ENCODE data around the gene ITGA3. TPM values are rescaled to one million over a fixed set of nuclear protein-coding genes. Genes with fewer than 3 reads are reported as not detected.

Gene ITGA3
- total and polyA plus RNA-seq, 2 of the 13 experiments (the other 11 are each of a cell fraction or from before 2014, with no cell fraction given): 0.48 to 0.69 TPM

DNA sequence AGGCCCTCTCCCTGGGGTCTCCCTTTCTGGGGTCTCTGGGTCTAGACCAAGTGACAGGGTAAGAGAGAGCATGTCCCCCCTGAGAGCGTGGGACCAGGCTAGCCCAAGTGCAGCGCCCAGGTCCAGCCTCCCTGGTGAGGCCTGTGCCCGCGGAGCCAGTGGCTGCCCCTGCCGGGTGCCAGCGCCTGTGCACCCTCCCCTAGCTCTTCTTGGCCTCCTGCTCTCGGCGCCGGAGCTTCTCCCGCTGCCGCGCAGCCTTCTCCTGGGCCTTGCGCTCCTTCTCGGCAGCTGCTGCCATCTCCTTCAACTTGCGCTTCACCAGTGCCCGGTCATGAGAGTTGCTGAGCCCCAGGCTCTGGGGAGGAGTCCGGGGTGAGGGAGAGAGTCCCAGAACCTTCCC is 56.8 kb downstream of the ITGA3 start:
- ATAC-seq (no peak), DNase-seq (ENCODE audit: low spot score) (no peak), FAIRE-seq (no peak)
- ChIA-PET CTCF (ENCODE audit: low intra/inter-chr PET ratio, low total read pairs) (no interaction called here), POLR2A (interaction anchor here (1.3 to 2.9 kb wide), 5 partner anchors 11 to 226 kb away, joined by 3 to 32 read pairs (median 6); partner anchors contain the start of gene SAMD14)
- no TSS peak for BruUV-seq (replicated peaks)
- intact Hi-C loops (cut with micrococcal nuclease; ENCODE audit: unreplicated experiment): no loop called here
- Histone ChIP-seq H3K27ac (ENCODE audit: extremely low read length, insufficient read depth, low read length) (peak overlapping the region; percentile 46), H3K27me3 (ENCODE audit: control insufficient read depth in 1 of 2, insufficient read depth in 2 of 2, low read length in 2 of 2) (peaks cover 0 to 14% of the 10 kb centered on the region in 2 experiments; a peak in 3 of 5 replicates), H3K4me3 (replicated peaks in 1 of 3; ENCODE audit: insufficient read depth in 1 of 3, low read depth in 2 of 3, low read length in 3 of 3) (no peak overlapping the region), H3K9me3 (ENCODE audit: low read length) (no peaks in the 10 kb centered on the region), H4K20me1 (ENCODE audit: insufficient read depth, low read length) (no peaks in the 10 kb centered on the region), H2AFZ (ENCODE audit: low read length) (no peak overlapping the region), H3K9ac (ENCODE audit: insufficient read depth, low read depth, low read length) (peak overlapping the region; percentile 55), H3K79me2 (ENCODE audit: insufficient read depth, low read length) (no peaks in the 10 kb centered on the region), H3K36me3 (replicated peaks in 1 of 2; ENCODE audit: control insufficient read depth in 1 of 2, insufficient read depth in 2 of 2, low read length in 2 of 2) (no peaks in the 10 kb centered on the region), H3K4me2 (ENCODE audit: low read depth, low read length) (peak overlapping the region; percentile 70), H3K4me1 (ENCODE audit: insufficient read depth, low read length) (peaks cover 69% of the 10 kb centered on the region)
- in situ Hi-C loops (cut with HindIII; ENCODE audit: extremely low pct_ligation_motif_present, low pct_unique_long_range_greater_than_20kb): no loop called here
- 77% methylated on average over 17 of the region's 17 CpGs for WGBS (ENCODE audit: low lambda C conversion rate)
- TF ChIP-seq ZNF747 (CRISPR knock-in tag; IDR thresholded peaks at IDR 0.05; ENCODE audit: borderline replicate concordance): 0 out of 2 replicates have a peak, but pooled peaks have one; percentile 4
- TF ChIP-seq, protein P1, sequence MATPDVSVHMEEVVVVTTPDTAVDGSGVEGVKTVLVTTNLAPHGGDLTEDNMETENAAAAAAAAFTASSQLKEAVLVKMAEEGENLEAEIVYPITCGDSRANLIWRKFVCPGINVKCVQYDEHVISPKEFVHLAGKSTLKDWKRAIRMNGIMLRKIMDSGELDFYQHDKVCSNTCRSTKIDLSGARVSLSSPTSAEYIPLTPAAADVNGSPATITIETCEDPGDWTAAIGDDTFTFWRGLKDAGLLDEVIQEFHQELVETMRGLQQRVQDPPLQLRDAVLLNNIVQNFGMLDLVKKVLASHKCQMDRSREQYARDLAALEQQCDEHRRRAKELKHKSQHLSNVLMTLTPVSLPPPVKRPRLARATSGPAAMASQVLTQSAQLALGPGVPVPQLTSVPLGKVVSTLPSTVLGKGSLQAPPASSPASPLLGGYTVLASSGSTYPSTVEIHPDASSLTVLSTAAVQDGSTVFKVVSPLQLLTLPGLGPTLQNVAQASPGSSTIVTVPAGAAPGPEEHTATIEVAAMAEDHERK (CRISPR knock-in tag; IDR thresholded peaks at IDR 0.05; ENCODE audit: low read depth): no peak
- no peak for TF ChIP-seq ZBTB25 (CRISPR knock-in tag; IDR thresholded peaks at IDR 0.05)
- no peak for TF ChIP-seq ZNF788 (CRISPR knock-in tag; IDR thresholded peaks at IDR 0.05; ENCODE audit: borderline replicate concordance)
- TF ChIP-seq ZNF550 (CRISPR knock-in tag; IDR thresholded peaks at IDR 0.05; ENCODE audit: borderline replicate concordance): no peak
- TF ChIP-seq, protein P2, sequence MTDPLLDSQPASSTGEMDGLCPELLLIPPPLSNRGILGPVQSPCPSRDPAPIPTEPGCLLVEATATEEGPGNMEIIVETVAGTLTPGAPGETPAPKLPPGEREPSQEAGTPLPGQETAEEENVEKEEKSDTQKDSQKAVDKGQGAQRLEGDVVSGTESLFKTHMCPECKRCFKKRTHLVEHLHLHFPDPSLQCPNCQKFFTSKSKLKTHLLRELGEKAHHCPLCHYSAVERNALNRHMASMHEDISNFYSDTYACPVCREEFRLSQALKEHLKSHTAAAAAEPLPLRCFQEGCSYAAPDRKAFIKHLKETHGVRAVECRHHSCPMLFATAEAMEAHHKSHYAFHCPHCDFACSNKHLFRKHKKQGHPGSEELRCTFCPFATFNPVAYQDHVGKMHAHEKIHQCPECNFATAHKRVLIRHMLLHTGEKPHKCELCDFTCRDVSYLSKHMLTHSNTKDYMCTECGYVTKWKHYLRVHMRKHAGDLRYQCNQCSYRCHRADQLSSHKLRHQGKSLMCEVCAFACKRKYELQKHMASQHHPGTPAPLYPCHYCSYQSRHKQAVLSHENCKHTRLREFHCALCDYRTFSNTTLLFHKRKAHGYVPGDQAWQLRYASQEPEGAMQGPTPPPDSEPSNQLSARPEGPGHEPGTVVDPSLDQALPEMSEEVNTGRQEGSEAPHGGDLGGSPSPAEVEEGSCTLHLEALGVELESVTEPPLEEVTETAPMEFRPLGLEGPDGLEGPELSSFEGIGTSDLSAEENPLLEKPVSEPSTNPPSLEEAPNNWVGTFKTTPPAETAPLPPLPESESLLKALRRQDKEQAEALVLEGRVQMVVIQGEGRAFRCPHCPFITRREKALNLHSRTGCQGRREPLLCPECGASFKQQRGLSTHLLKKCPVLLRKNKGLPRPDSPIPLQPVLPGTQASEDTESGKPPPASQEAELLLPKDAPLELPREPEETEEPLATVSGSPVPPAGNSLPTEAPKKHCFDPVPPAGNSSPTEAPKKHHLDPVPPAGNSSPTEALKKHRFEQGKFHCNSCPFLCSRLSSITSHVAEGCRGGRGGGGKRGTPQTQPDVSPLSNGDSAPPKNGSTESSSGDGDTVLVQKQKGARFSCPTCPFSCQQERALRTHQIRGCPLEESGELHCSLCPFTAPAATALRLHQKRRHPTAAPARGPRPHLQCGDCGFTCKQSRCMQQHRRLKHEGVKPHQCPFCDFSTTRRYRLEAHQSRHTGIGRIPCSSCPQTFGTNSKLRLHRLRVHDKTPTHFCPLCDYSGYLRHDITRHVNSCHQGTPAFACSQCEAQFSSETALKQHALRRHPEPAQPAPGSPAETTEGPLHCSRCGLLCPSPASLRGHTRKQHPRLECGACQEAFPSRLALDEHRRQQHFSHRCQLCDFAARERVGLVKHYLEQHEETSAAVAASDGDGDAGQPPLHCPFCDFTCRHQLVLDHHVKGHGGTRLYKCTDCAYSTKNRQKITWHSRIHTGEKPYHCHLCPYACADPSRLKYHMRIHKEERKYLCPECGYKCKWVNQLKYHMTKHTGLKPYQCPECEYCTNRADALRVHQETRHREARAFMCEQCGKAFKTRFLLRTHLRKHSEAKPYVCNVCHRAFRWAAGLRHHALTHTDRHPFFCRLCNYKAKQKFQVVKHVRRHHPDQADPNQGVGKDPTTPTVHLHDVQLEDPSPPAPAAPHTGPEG (CRISPR knock-in tag; IDR thresholded peaks at IDR 0.05): 0 out of 2 replicates have a peak, but pooled peaks have one; percentile 26
- no peak for TF ChIP-seq JUNB (CRISPR knock-in tag; IDR thresholded peaks at IDR 0.05; ENCODE audit: borderline replicate concordance)
- no peak for TF ChIP-seq MXD1 (CRISPR knock-in tag; IDR thresholded peaks at IDR 0.05)
- no peak for TF ChIP-seq HNRNPH1 (optimal IDR thresholded peaks at IDR 0.05; ENCODE audit: low read depth, low read length)
- TF ChIP-seq ZNF704 (CRISPR knock-in tag; IDR thresholded peaks at IDR 0.05; ENCODE audit: borderline replicate concordance): no peak
- TF ChIP-seq HOMEZ (CRISPR knock-in tag; IDR thresholded peaks at IDR 0.05; ENCODE audit: low read depth): no peak
- no peak for TF ChIP-seq TMF1 (CRISPR knock-in tag; IDR thresholded peaks at IDR 0.05; ENCODE audit: low read depth)
